Left ventricle myocardium inferior (tissue), 1 donor: Measurements from ENCODE around the gene S1PR3. TPM values are rescaled to one million over a fixed set of nuclear protein-coding genes. Genes with fewer than 3 reads are reported as not detected.

Experiments used
- DNase-seq: peaks from one replicate; pipeline ENCODE4 v3.0.0-alpha.2; 2020
- H3K27ac ChIP-seq: fragments of 200-600 bp; replicated peaks from 2 replicates; pipeline ENCODE4 v1.8.0; 2021
- H3K27me3 ChIP-seq: fragments of 200-600 bp; 2 replicates; pipeline ENCODE4 v1.8.0; 2021; ENCODE audit warnings: low read depth
- H3K36me3 ChIP-seq: fragments of 200-600 bp; 2 replicates; pipeline ENCODE4 v1.8.0; 2021
- H3K4me1 ChIP-seq: fragments of 200-600 bp; 2 replicates; pipeline ENCODE4 v1.8.0; 2021
- H3K4me3 ChIP-seq: fragments of 200-600 bp; 2 replicates; pipeline ENCODE4 v1.8.0; 2021; ENCODE audit warnings: mild to moderate bottlenecking, moderate library complexity
- H3K9me3 ChIP-seq: fragments of 200-600 bp; replicated peaks from 2 replicates; pipeline ENCODE4 v1.8.0; 2021
- CTCF ChIP-seq: fragments of 200-600 bp; IDR thresholded peaks from 2 replicates; pipeline ENCODE4 v1.8.0; 2021; ENCODE audit warnings: antibody characterized with exemption, mild to moderate bottlenecking, borderline replicate concordance
- intact Hi-C: fragments of 100-400 bp; cut with micrococcal nuclease; formaldehyde crosslinking; loops from one replicate; pipeline ENCODE4 v1.11.0; 2022
- total RNA-seq: library from RNA; stranded (reverse); fragmentation: NEBNext Ultra II Directional; extraction: Animal tissue kit (Norgen Biotek cat#: 25700); gene quantifications from one replicate; pipeline ENCODE4 v1.2.1, GENCODE V29; 2021
- donor health status: DM: no; HTN: yes; CAD: no; lungs with severe emphysema.

S1PR3 gene
- total RNA-seq, 1 donor from 2014 or later = 26.8 TPM

GRCh38 chr9:89038382-89039103 lies 47.3 kb downstream of the S1PR3 start:
- no peaks in the 10 kb centered on the region for H3K9me3 ChIP-seq
- no peak overlapping the region for H3K27ac ChIP-seq
- H3K27me3 ChIP-seq = no peaks in the 10 kb centered on the region
- intact Hi-C loops = no loop called here
- no peak overlapping the region for H3K4me3 ChIP-seq
- peaks cover 14% of the 10 kb centered on the region for H3K4me1 ChIP-seq
- no peak for TF ChIP-seq CTCF
- no peak for DNase-seq
- H3K36me3 ChIP-seq = no peaks in the 10 kb centered on the region

- H3K27me3 ChIP-seq = no peaks in the 10 kb centered on the region
- no peak overlapping the region for H3K27ac ChIP-seq
- no peak overlapping the region for H3K4me3 ChIP-seq
- DNase-seq = no peak
- intact Hi-C loops = no loop called here
- no peaks in the 10 kb centered on the region for H3K9me3 ChIP-seq
- no peak for TF ChIP-seq CTCF
- H3K36me3 ChIP-seq = no peaks in the 10 kb centered on the region
- peaks cover 14% of the 10 kb centered on the region for H3K4me1 ChIP-seq
These were observed 47.8 kb downstream of the S1PR3 start for GRCh38 chr9:89039104-89039465.

- no peak for TF ChIP-seq CTCF
- Histone ChIP-seq H3K36me3 (no peaks in the 10 kb centered on the region), H3K27me3 (no peaks in the 10 kb centered on the region), H3K27ac (no peak overlapping the region), H3K4me1 (peaks cover 14% of the 10 kb centered on the region), H3K9me3 (no peaks in the 10 kb centered on the region), H3K4me3 (no peak overlapping the region)
- intact Hi-C loops = no loop called here
- DNase-seq = no peak
These were observed 48.4 kb downstream of the S1PR3 start for GRCh38 chr9:89039664-89040063.

GRCh38 chr9:89042984-89043383 lies 51.7 kb downstream of the S1PR3 start:
- Histone ChIP-seq H3K4me3 (no peak overlapping the region), H3K9me3 (no peaks in the 10 kb centered on the region), H3K27me3 (no peaks in the 10 kb centered on the region), H3K4me1 (peaks cover 2% of the 10 kb centered on the region), H3K27ac (no peak overlapping the region), H3K36me3 (no peaks in the 10 kb centered on the region)
- intact Hi-C loops = no loop called here
- TF ChIP-seq CTCF = no peak
- no peak for DNase-seq

- intact Hi-C loops = no loop called here
- TF ChIP-seq CTCF = no peak
- H3K36me3 ChIP-seq = no peaks in the 10 kb centered on the region
- H3K4me1 ChIP-seq = no peaks in the 10 kb centered on the region
- H3K27ac ChIP-seq = no peak overlapping the region
- H3K27me3 ChIP-seq = no peaks in the 10 kb centered on the region
- H3K4me3 ChIP-seq = no peak overlapping the region
- no peak for DNase-seq
- no peaks in the 10 kb centered on the region for H3K9me3 ChIP-seq
These were observed 52.8 kb downstream of the S1PR3 start for GRCh38 chr9:89044104-89044503.
